HG03139 (cell line): ENCODE results near the gene ARL14EP.

Experiments used
- ATAC-seq: cut with Tn5 transposase; IDR thresholded peaks from one replicate; pipeline ENCODE4 v1.9.1; 2021; ENCODE audit not compliant: unreplicated experiment

The ARL14EP gene

DNA sequence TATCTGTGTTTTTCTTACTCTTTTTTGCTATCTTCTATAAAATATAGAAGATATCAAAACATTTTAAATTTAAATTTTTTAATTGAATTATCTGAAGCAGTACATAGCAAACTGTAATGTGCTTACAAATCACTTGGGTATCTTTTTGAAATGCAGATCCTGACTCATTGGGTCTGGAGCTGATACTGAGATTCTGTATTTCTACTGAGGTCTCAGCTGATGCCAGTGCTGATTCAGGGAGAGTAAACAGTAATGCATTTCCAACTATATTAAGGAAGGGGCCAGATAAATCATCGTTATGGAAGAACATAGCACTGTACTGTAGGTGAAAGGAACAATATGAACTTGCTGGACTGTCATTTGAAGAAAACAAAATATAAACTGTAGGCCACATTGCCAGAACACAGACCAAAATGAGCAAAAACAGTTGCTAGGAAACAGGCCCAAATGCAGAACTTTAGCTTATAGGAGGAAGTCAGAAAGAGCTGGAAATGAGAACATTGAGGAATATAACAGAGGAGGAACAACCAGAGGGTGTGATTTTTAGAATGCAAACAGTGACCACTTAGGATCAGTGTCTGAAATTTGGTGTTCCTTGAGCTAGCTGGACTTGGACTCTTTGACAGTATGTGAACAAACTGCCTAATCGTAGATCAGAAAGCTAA, 3.3 kb downstream of the ARL14EP start:
- ATAC-seq: no peak

- ATAC-seq: no peak
These were observed 4.0 kb downstream of the ARL14EP start for GRCh38 chr11:30326906-30327305.

DNA sequence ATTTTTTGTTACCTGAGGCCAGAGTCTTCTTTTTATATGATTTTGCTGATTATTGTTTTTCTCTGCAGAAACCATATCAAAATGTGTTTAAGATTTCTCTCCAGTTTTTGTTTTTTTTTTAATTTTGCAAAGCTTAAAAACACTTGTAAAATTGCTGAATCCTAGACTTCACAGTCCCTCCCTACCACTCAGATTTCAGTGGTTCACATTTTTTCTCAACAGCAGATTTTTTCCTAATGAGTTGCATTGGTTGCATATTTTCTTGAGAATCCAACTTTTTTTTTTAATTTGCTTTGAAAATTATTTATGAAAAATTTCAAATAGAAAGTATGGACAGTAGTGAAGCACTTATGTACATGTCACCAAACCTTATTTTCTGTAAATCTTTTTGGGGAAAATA, 5.8 kb downstream of the ARL14EP start:
- ATAC-seq: no peak

- no peak for ATAC-seq
These were observed 6.4 kb downstream of the ARL14EP start for GRCh38 chr11:30329150-30329940.

GRCh38 chr11:30333405-30333804, 10.5 kb downstream of the ARL14EP start:
- ATAC-seq: peak; percentile 69

DNA sequence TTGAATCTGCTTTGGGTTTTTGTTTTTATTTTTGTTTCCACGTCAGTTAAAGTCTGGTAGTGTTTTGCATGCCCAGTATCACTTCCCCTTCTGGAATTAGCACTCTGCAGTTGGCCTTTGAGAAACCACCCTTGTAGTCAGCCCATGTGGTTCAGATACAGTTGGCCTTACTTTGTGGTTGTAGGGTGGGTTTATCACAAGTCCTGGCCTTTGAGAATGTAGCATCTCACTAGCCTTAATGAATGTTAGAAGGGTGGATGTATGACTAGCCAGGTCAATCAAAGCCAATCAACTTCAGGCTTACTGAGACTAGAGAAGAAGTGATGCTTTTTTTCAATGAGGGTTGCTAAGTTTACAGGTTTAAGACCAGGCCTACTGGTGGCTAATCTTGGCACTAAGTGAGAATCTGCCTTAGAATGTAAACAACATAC, 19.8 kb downstream of the ARL14EP start:
- ATAC-seq: peak; percentile 98

DNA sequence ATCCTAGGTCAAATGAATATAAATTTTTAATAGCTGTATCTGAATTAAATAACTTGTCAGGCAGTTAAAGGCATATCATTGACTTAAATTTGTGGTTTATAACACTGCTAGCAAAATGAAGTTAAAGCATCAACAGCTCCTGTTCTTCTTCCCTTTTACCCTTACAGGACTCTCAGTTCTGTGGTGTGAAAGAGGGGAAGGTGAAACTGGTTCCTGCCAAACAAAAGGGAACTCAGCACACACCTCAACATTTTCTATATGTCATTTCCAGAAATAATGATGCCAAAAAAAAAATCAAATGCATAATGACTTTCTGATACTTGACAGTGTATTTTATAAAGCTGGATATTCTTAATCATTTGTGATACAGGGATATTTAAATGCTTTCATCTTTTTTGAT, 21.2 kb downstream of the ARL14EP start:
- ATAC-seq: peak; percentile 22

DNA sequence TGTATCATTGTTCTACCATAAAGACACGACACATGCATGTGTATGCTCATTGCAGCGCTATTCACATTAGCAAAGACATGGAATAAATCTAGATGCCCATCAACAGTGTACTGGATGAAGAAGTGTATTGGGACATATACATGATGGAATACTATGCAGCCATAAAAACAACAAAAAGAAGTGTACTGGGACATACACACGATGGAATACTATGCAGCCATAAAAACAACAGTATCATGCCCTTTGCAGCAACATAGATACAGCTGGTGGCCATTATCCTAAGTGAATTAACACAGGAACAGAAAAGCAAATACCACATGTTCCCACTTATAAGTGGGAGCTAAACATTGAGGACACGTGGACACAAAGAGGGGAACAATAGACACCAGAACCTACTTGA, 22.7 kb downstream of the ARL14EP start:
- ATAC-seq: no peak

DNA sequence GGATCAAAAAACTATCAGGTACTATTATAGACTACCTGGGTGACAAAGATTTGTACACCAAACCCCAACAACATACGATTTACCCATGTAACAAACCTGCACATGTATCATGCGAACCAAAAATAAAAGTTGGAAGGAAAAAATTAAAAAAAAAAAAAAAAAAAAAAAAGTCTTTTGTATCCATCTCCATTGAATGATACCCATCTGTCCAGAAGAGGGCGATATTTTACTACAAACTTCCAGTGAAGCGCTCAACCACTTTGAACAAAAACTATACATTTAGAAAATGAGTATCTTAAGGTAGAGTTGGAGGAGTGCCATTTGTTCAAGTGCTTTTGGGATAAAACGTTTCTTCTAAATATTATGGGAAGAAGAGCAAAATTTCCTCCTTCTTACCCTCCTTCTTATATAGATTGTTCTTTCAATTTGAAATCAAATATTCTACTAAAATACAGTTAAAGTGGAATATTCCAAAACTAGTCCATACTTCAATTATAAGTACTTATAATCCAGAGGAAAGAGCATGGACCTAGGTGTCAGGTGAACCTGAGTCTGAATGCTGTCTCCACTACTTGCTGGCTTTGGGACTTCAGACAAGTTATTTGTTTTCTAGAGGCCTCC, 23.3 kb downstream of the ARL14EP start:
- ATAC-seq: no peak

- ATAC-seq: no peak
These were observed 25.1 kb downstream of the ARL14EP start for GRCh38 chr11:30348035-30348434.

DNA sequence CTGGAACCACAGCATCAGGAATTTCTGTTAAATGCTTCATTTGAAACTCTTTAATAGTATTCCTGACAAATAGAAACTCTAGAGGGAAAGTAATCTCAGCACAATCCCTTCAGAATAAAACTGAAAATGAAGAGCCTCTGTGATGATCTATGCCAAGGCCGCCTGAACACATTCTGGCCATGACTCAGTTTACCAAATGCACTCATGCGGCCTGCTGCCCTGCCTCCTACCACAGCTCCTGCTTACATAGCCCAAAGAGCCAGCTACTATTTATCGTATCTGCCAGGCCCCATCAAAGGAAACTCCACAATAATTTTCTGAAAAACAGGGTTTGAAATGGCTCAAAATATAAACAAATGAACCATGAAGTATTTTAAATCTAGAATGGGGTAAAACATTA, 27.0 kb downstream of the ARL14EP start:
- ATAC-seq: no peak

GRCh38 chr11:30350384-30350783, 27.5 kb downstream of the ARL14EP start:
- ATAC-seq: no peak

DNA sequence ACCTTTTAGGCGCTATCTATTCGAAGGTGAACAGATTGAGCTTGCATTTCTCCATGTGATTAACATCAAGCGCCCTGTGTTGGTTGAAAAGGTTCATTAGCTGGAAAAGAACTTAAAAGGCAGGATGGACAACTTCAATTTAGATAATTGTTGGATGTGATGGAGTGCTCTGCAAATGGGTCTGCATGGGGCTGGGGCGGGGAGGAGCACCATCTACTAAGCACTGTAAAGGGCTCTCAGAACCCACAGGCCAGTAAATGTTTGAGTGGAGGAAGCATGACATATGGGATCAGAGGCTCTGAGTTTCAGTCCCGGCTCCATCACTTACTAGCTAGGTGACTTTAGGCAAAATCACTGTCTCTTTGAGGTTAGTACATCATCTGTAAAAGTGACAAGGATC, 28.2 kb downstream of the ARL14EP start:
- no peak for ATAC-seq

- ATAC-seq: no peak
These were observed 33.5 kb downstream of the ARL14EP start for GRCh38 chr11:30356391-30356790.

GRCh38 chr11:30357872-30358271, 35.0 kb downstream of the ARL14EP start:
- ATAC-seq: no peak

DNA sequence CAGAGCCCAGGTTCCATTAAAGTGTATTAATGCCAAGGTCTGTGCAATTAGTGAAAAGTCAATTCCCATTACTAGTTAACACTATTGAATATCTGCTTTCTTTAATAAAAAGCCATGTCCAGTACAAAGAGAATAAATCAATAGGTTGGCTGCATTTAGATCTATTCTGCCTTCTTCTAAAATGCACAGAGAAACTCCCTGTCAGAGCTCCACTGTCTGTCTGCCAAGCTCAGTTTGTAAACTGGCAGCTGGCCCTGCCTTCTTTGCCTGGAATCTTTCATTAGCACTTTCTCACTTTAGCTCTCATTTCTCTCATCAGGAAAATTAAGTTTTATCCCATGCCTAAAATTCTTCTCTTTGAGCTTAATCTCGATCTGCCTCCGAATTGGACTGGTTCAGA, 35.6 kb downstream of the ARL14EP start:
- ATAC-seq: no peak

- no peak for ATAC-seq
These were observed 37.8 kb downstream of the ARL14EP start for GRCh38 chr11:30360741-30361140.

DNA sequence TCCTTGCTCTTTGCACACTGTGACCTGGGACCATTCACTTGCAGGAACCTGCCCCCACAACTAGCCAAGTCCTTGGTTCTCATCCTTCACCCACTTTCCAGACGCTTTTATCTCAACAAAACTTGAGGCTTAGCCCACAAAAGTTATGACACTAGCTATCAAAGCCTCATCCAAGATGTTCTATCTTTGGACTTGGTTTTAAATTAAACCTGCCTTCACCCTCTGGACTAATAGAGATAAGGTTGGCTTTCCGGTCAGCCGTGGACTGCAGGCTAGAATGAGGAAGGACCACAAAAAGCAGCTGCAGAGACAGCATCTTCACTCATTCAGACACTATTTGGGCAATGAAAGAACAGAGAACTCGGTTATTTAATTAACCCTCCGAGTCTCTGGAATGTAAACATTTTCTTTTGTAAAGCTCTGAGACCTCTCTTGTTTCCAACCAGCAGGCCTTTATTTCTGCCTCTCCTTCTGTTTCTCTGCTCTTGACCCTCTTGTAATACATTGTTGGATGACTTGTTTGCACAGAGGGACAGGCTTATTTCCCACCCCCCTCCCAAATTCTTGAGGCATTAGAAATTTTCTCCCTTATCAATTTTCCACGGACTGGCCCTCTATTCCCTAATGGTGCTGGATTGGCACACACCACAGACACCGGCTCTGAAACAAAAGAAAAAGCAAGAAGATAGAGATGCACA, 41.4 kb downstream of the ARL14EP start:
- no peak for ATAC-seq

DNA sequence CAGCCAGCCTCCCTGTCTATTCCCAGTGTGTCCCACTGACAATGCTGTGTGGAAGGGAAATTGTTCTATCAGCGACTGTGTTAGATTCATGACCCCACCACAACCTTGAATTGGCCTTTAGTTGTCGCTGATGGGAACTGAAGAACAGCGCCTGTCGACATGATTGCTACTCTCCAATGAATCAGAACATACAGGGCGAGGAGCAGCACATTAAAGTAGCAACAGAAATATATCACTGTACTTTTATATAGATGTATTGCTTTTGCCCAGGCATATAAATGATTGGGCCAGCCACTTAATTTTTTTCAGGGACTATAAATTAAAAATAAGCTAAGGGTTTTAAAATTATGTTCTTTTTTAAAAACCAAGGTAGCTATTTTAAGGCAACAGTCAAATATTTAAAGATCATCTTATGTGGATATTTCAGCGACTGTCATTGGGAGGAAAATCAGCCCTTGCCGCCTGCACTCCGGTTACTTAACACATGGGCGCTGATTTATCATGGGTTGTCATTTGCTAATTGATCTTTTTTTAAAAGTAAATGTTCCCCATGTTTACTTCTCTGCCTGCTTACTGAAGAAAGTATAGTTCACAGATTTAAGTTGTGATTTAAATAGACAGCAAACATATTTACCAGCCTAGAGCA, 42.1 kb downstream of the ARL14EP start:
- no peak for ATAC-seq

DNA sequence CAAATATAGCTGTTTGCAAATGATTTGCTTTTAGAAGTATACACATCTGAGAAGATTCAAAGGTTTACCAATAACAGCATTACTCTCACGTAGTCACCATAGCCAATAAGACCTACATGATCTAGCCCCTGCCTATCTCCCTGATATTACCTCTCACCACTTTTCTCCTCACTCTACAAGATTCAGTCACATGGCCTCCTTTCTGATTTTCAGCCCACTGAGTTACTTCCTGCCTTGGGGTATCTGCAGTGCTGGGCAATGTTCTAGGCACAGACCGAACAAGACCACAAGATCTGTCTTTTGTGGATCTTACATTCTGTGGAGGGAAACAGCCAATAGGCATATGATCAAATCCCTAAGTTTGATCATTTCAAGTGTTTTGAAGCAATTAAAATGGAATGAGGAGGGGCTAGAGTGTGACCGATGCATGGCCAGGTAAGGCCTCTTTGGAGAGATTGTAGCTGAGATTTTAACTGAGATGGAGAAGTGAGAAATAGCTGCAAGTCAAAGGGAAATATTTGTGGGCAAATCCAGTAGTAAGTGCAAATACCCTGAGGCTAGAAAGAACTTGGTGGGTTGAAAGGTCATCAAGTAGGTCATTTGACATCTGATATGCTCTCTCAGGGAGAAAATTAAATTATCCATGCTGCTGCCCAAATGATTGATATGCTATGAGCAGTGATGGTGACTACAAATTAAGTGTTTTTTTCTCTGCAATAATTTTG, 43.1 kb downstream of the ARL14EP start:
- no peak for ATAC-seq
